Activated T-helper 17 cell treated with anti-CD3 and anti-CD28 coated beads, Interleukin-2, amount 50 U/mL, for 72 hours (primary cell): ENCODE data around the gene FOXM1. TPM values are rescaled to one million over a fixed set of nuclear protein-coding genes. Genes with fewer than 3 reads are reported as not detected.
"Not testable (repeated sequence)": the region's sequence is repeated elsewhere in the genome, so short reads cannot be mapped to it uniquely, and the experiment has no call there.

ENCODE experiments used
- ATAC-seq: fragments of 150-1000 bp; cut with Tn5 transposase; replicated peaks from 2 replicates; pipeline ENCODE4 v1.10.0; 2021; ENCODE audit warnings: mild to moderate bottlenecking, moderate library complexity
- H3K27ac Mint-ChIP-seq: one replicate; pipeline ENCODE4 v1.8.0; 2022; ENCODE audit warnings: mixed read lengths
- H3K27me3 Mint-ChIP-seq: one replicate; pipeline ENCODE4 v1.8.0; 2022; ENCODE audit warnings: mixed read lengths
- H3K36me3 Mint-ChIP-seq: one replicate; pipeline ENCODE4 v1.8.0; 2022; ENCODE audit warnings: low read depth, mild to moderate bottlenecking, mixed read lengths
- H3K4me1 Mint-ChIP-seq: one replicate; pipeline ENCODE4 v1.8.0; 2022; ENCODE audit warnings: mixed read lengths
- H3K4me3 Mint-ChIP-seq: one replicate; pipeline ENCODE4 v1.8.0; 2022; ENCODE audit warnings: mild to moderate bottlenecking, mixed read lengths
- H3K9me3 Mint-ChIP-seq: one replicate; pipeline ENCODE4 v1.8.0; 2022; ENCODE audit warnings: mixed read lengths
- total RNA-seq, 2 donors: library from RNA; stranded (reverse); gene quantifications; one replicate each; pipeline ENCODE4 v1.2.3, GENCODE V29; 2022

The FOXM1 gene
- total RNA-seq, 2 donors from 2014 or later, result 73.8 to 134 TPM

DNA sequence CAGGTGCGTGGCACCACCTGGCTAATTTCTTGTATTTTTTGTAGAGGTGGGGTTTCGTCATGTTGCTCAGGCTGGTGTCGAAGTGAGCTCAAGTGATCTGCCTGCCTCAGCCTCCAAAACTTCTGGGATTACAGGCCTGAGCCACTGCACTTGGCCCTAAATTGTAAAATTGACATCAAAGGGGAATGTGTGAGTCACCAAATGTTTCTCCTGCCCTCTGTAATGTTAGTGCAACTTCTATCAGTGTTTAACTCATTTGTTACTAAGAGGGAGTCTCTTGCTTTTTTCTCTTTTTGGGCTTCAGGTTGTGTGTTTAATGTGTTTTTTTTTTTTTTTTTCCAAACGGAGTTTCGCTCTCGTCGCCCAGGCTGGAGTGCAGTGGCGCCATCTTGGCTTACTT is 16.0 kb upstream of the FOXM1 start:
- H3K27me3 Mint-ChIP-seq, result no peaks in the 10 kb centered on the region
- no peaks in the 10 kb centered on the region for H3K9me3 Mint-ChIP-seq
- no peak overlapping the region for H3K27ac Mint-ChIP-seq
- peaks cover 19% of the 10 kb centered on the region for H3K36me3 Mint-ChIP-seq
- peak overlapping the region; percentile 36 for H3K4me3 Mint-ChIP-seq
- peaks cover 11% of the 10 kb centered on the region for H3K4me1 Mint-ChIP-seq
- ATAC-seq, result no peak

- Mint-ChIP-seq H3K36me3 (peaks cover 27% of the 10 kb centered on the region), H3K9me3 (no peaks in the 10 kb centered on the region), H3K27ac (no peak overlapping the region), H3K4me1 (peaks cover 11% of the 10 kb centered on the region), H3K27me3 (no peaks in the 10 kb centered on the region), H3K4me3 (peak overlapping the region; percentile 82)
- ATAC-seq, result no peak
Measured at GRCh38 chr12:2892246-2892645, 15.3 kb upstream of the FOXM1 start.

GRCh38 chr12:2891240-2892053 is 14.5 kb upstream of the FOXM1 start:
- H3K27me3 Mint-ChIP-seq, result no peaks in the 10 kb centered on the region
- H3K27ac Mint-ChIP-seq, result peak overlapping the region; percentile 89
- peaks cover 11% of the 10 kb centered on the region for H3K4me1 Mint-ChIP-seq
- ATAC-seq, result peak; percentile 20
- peaks cover 32% of the 10 kb centered on the region for H3K36me3 Mint-ChIP-seq
- H3K9me3 Mint-ChIP-seq, result no peaks in the 10 kb centered on the region
- peak overlapping the region; percentile 82 for H3K4me3 Mint-ChIP-seq

GRCh38 chr12:2890388-2891239 is 13.6 kb upstream of the FOXM1 start, which contains the start of gene TULP3:
TULP3 (plus strand) TSS chr12:2890891; CDS start chr12:2890948, 57 bp downstream.
- ATAC-seq, result peak; percentile 99
- Mint-ChIP-seq H3K4me3 (peak within 1 kb of the TSS; percentile 82), H3K9me3 (no peaks in the 10 kb centered on the region), H3K36me3 (peaks cover 41% of the 10 kb centered on the region), H3K27ac (peak within 1 kb of the TSS; percentile 89), H3K4me1 (peaks cover 11% of the 10 kb centered on the region), H3K27me3 (no peaks in the 10 kb centered on the region)

GRCh38 chr12:2890001-2890387 is 13.0 kb upstream of the FOXM1 start:
- Mint-ChIP-seq H3K36me3 (peaks cover 47% of the 10 kb centered on the region), H3K4me3 (peak overlapping the region; percentile 82), H3K27me3 (no peaks in the 10 kb centered on the region), H3K27ac (peak overlapping the region; percentile 89), H3K4me1 (peaks cover 11% of the 10 kb centered on the region), H3K9me3 (no peaks in the 10 kb centered on the region)
- no peak for ATAC-seq

DNA sequence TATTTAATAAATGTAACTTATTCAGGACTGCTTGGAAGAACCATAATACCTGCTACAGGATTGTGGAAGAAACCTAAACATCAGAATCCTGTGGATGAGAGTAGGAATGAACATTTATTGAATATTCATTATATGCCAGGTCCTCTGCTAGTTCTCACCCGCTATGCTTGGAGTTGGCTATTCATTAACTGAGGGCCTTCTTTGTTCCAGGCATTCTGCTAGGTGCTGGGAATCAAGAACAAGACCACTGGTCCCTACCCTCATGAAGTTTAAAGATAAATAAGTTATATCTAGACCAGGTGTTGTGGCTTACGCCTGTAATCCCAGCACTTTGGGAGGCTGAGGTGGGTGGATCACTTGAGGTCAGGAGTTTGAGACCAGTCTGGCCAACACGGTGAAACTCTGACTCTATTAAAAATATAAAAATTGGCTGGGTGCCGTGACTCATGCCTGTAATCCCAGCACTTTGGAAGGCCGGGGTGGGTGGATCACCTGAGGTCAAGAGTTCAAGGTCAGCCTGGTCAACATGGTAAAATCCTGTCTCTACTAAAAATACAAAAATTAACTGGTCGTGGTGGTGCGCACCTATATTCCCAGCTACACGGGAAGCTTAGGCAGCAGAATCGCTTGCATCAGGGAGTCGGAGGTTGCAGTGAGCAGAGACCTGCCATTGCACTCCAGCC is 9.9 kb upstream of the FOXM1 start:
- Mint-ChIP-seq H3K4me1 (peaks cover 19% of the 10 kb centered on the region), H3K27me3 (no peaks in the 10 kb centered on the region), H3K4me3 (no peak overlapping the region), H3K36me3 (peaks cover 67% of the 10 kb centered on the region), H3K9me3 (no peaks in the 10 kb centered on the region), H3K27ac (no peak overlapping the region)
- no peak for ATAC-seq

GRCh38 chr12:2884810-2885209 is 7.8 kb upstream of the FOXM1 start:
- Mint-ChIP-seq H3K4me1 (peaks cover 17% of the 10 kb centered on the region), H3K36me3 (peaks cover 68% of the 10 kb centered on the region), H3K9me3 (no peaks in the 10 kb centered on the region), H3K4me3 (no peak overlapping the region), H3K27me3 (no peaks in the 10 kb centered on the region), H3K27ac (no peak overlapping the region)
- ATAC-seq, result no peak

- H3K27me3 Mint-ChIP-seq, result no peaks in the 10 kb centered on the region
- peak overlapping the region; percentile 90 for H3K27ac Mint-ChIP-seq
- peaks cover 62% of the 10 kb centered on the region for H3K36me3 Mint-ChIP-seq
- peak overlapping the region; percentile 91 for H3K4me3 Mint-ChIP-seq
- peak; percentile 39 for ATAC-seq
- H3K9me3 Mint-ChIP-seq, result no peaks in the 10 kb centered on the region
- H3K4me1 Mint-ChIP-seq, result peaks cover 29% of the 10 kb centered on the region
Measured at GRCh38 chr12:2879853-2880252, 2.9 kb upstream of the FOXM1 start.

GRCh38 chr12:2877953-2878732 is 1.2 kb upstream of the FOXM1 start:
- peaks cover 26% of the 10 kb centered on the region for H3K4me1 Mint-ChIP-seq
- peak overlapping the region; percentile 90 for H3K27ac Mint-ChIP-seq
- peak overlapping the region; percentile 91 for H3K4me3 Mint-ChIP-seq
- ATAC-seq, result peak; percentile 17
- H3K36me3 Mint-ChIP-seq, result peaks cover 62% of the 10 kb centered on the region
- no peaks in the 10 kb centered on the region for H3K9me3 Mint-ChIP-seq
- no peaks in the 10 kb centered on the region for H3K27me3 Mint-ChIP-seq

DNA sequence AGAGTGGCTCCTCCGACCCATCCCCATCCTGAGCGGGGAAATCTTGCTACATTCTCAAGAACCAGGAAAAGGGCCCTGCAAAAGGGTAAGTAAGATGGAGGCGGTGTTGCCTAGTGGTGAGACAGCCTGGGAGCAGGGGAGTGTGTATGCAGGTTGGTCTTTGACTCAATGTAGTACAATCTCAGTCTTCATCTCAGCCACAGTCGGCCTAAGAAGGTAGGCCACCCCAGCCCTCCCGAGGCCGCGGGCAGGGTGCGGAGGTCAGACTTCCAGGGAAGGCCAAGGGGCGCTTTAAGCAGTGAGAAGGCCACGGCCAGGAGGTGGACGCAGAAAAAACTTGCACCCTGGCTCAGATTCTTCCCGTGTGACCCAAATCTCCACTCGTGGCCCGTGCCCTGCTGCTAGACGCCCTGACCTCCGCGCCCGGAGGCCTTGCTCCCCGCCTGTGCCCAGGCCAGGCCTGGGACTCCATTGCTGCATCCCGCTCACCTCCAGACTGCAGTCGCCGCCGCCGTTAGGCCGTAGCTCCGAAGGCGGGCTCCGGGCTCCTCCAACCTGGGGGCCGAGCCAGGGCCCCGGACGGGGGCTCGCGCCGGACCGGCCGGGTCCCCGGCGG is 435 bp downstream of the FOXM1 start:
- peak overlapping the region; percentile 80 for H3K27ac Mint-ChIP-seq
- peaks cover 66% of the 10 kb centered on the region for H3K36me3 Mint-ChIP-seq
- H3K4me1 Mint-ChIP-seq, result peaks cover 20% of the 10 kb centered on the region
- no peaks in the 10 kb centered on the region for H3K27me3 Mint-ChIP-seq
- peak overlapping the region; percentile 91 for H3K4me3 Mint-ChIP-seq
- ATAC-seq, result peak; percentile 61
- no peaks in the 10 kb centered on the region for H3K9me3 Mint-ChIP-seq

- Mint-ChIP-seq H3K27ac (peak overlapping the region; percentile 88), H3K36me3 (peaks cover 83% of the 10 kb centered on the region), H3K4me3 (peak overlapping the region; percentile 63)
- not testable (repeated sequence) for ATAC-seq, H3K4me1 Mint-ChIP-seq, H3K27me3 Mint-ChIP-seq, H3K9me3 Mint-ChIP-seq
Measured at GRCh38 chr12:2868986-2869632, 7.9 kb downstream of the FOXM1 start.

- H3K27me3 Mint-ChIP-seq, result no peaks in the 10 kb centered on the region
- H3K4me1 Mint-ChIP-seq, result peaks cover 5% of the 10 kb centered on the region
- H3K27ac Mint-ChIP-seq, result peak overlapping the region; percentile 42
- no peaks in the 10 kb centered on the region for H3K9me3 Mint-ChIP-seq
- H3K4me3 Mint-ChIP-seq, result no peak overlapping the region
- no peak for ATAC-seq
- peaks cover 93% of the 10 kb centered on the region for H3K36me3 Mint-ChIP-seq
Measured at GRCh38 chr12:2864198-2864597, 12.8 kb downstream of the FOXM1 start.

- H3K27me3 Mint-ChIP-seq, H3K4me3 Mint-ChIP-seq, ATAC-seq, H3K4me1 Mint-ChIP-seq, H3K9me3 Mint-ChIP-seq, H3K27ac Mint-ChIP-seq: not testable (repeated sequence)
- H3K36me3 Mint-ChIP-seq, result peaks cover 92% of the 10 kb centered on the region
Measured at GRCh38 chr12:2863402-2863801, 13.6 kb downstream of the FOXM1 start.
